ENCODE data around the gene GPR156. TPM values are rescaled to one million over a fixed set of nuclear protein-coding genes. Genes with fewer than 3 reads are reported as not detected.

The GPR156 gene
- total RNA-seq (0.50 TPM), polyA plus RNA-seq (ENCODE audit: insufficient read depth, low read depth, low replicate concordance) (0.17 TPM)
- long read RNA-seq, donor 1 = 0 reads
- long read RNA-seq, donor 2 = 0 reads
- long read RNA-seq, donor 3 = 0 reads
- long read RNA-seq, donor 4, full-length matches to known transcripts = 1 of 1 reads
- long read RNA-seq, donor 4, partial matches to known transcripts = 0 of 1 reads
- long read RNA-seq, donor 4, other reads (novel, unspliced or antisense) = 0 of 1 reads
- long read RNA-seq, donor 5 = 0 reads
- long read RNA-seq, donor 6 = 0 reads
- long read RNA-seq, donor 7 = 0 reads
- long read RNA-seq, donor 8 = 0 reads
- long read RNA-seq, donor 9 = 0 reads
- long read RNA-seq, donor 10, partial matches to known transcripts = 0 of 1 reads
- long read RNA-seq, donor 10, other reads (novel, unspliced or antisense) = 0 of 1 reads

GRCh38 chr3:120284747-120285507 lies at the start of gene GPR156:
TSS of gene GPR156 (minus strand) at chr3:120285222. CDS start at chr3:120244098, 41,124 bp downstream.
- Histone ChIP-seq H3K36me3 (ENCODE audit: control insufficient read depth in 2 of 3, insufficient read depth in 3 of 3, low read length in 3 of 3) (no peaks in the 10 kb centered on the region), H3K4me1 (ENCODE audit: control insufficient read depth in 2 of 3, insufficient read depth in 2 of 3, low read depth in 1 of 3, low read length in 3 of 3) (peaks cover 0 to 4% (median 0%) of the 10 kb centered on the region in 3 donors), H3K9me3 (ENCODE audit: control insufficient read depth in 2 of 3, insufficient read depth in 1 of 3, low read length in 3 of 3) (no peaks in the 10 kb centered on the region), H3K27ac (ENCODE audit: low read depth in 2 of 2, low read length in 2 of 2) (no peak within 1 kb of the TSS), H3K27me3 (ENCODE audit: control insufficient read depth, insufficient read depth, low read length) (no peaks in the 10 kb centered on the region), H3K9ac (ENCODE audit: low read length in 3 of 3) (peak within 1 kb of the TSS in 1 of 3 donors; percentile 44), H3K4me3 (ENCODE audit: low read length in 3 of 3) (peak within 1 kb of the TSS; percentile 61 to 73 (median 68))
- FAIRE-seq (no peak), DNase-seq (peak in 4 of 5 donors; percentile 29 to 62 (median 55))
- intact Hi-C loops (cut with DNase I) = no loop called here
- TF ChIP-seq CTCF (IDR thresholded peaks at IDR 0.05; ENCODE audit: borderline replicate concordance, extremely low read depth, insufficient read depth) = no peak

GRCh38 chr3:120332646-120333045 lies 47.6 kb upstream of the GPR156 start:
- no peak for TF ChIP-seq CTCF (IDR thresholded peaks at IDR 0.05; ENCODE audit: borderline replicate concordance, extremely low read depth, insufficient read depth)
- Histone ChIP-seq H3K27me3 (ENCODE audit: control insufficient read depth, insufficient read depth, low read length) (no peaks in the 10 kb centered on the region), H3K27ac (ENCODE audit: low read depth in 2 of 2, low read length in 2 of 2) (no peak overlapping the region), H3K4me1 (ENCODE audit: control insufficient read depth in 2 of 3, insufficient read depth in 2 of 3, low read depth in 1 of 3, low read length in 3 of 3) (peaks cover 0 to 8% (median 0%) of the 10 kb centered on the region in 3 donors), H3K9ac (ENCODE audit: low read length in 3 of 3) (no peak overlapping the region), H3K4me3 (ENCODE audit: low read length in 3 of 3) (no peak overlapping the region), H3K36me3 (ENCODE audit: control insufficient read depth in 2 of 3, insufficient read depth in 3 of 3, low read length in 3 of 3) (peaks cover 6 to 23% (median 16%) of the 10 kb centered on the region in 3 donors), H3K9me3 (ENCODE audit: control insufficient read depth in 2 of 3, insufficient read depth in 1 of 3, low read length in 3 of 3) (no peaks in the 10 kb centered on the region)
- intact Hi-C loops (cut with DNase I) = no loop called here
- FAIRE-seq = no peak
- no peak for DNase-seq

- no peak for DNase-seq
- Histone ChIP-seq H3K9me3 (ENCODE audit: control insufficient read depth in 2 of 3, insufficient read depth in 1 of 3, low read length in 3 of 3) (no peaks in the 10 kb centered on the region), H3K4me1 (ENCODE audit: control insufficient read depth in 2 of 3, insufficient read depth in 2 of 3, low read depth in 1 of 3, low read length in 3 of 3) (peaks cover 0 to 8% (median 0%) of the 10 kb centered on the region in 3 donors), H3K36me3 (ENCODE audit: control insufficient read depth in 2 of 3, insufficient read depth in 3 of 3, low read length in 3 of 3) (peaks cover 6 to 23% (median 16%) of the 10 kb centered on the region in 3 donors), H3K9ac (ENCODE audit: low read length in 3 of 3) (no peak overlapping the region), H3K27ac (ENCODE audit: low read depth in 2 of 2, low read length in 2 of 2) (no peak overlapping the region), H3K4me3 (ENCODE audit: low read length in 3 of 3) (no peak overlapping the region), H3K27me3 (ENCODE audit: control insufficient read depth, insufficient read depth, low read length) (no peaks in the 10 kb centered on the region)
- intact Hi-C loops (cut with DNase I) = no loop called here
- TF ChIP-seq CTCF (IDR thresholded peaks at IDR 0.05; ENCODE audit: borderline replicate concordance, extremely low read depth, insufficient read depth) = no peak
- FAIRE-seq = no peak
These were observed 46.1 kb upstream of the GPR156 start for GRCh38 chr3:120331076-120331475.

Data from kidney (tissue), 22 donors.